K562 (cell line): Measurements from ENCODE around the gene PLK5.

ENCODE experiments used
- BRD9 ChIP-seq: fragments of 450-650 bp; IDR thresholded peaks from 2 replicates; pipeline ENCODE4 v1.6.1; 2018; ENCODE audit warnings: low read depth; ENCODE audit not compliant: partially characterized antibody
- FOXM1 ChIP-seq, 2 experiments: fragments of 450-650 bp in 1 of 2; sonication (generic) in 1 of 2; formaldehyde crosslinking in 1 of 2; IDR thresholded peaks; 2 replicates each; pipeline versions ENCODE4 v1.6.1 to v1.9.0; 2017 to 2022; ENCODE audit warnings: low read depth in 2 of 2, mild to moderate bottlenecking in 2 of 2, missing genetic modification reagents in 1 of 2, moderate library complexity in 1 of 2
- JUND ChIP-seq, 2 experiments: IDR thresholded peaks; 2 replicates in 1 of 2; 3 replicates in 1 of 2; pipeline ENCODE4 v1.6.1; 2011; ENCODE audit warnings: borderline replicate concordance in 2 of 2, low read depth in 2 of 2, low read length in 2 of 2, improper control_type of control experiment in 1 of 2, missing biosample characterization in 1 of 2, missing genetic modification characterization in 1 of 2, missing genetic modification reagents in 1 of 2
- MEIS2 ChIP-seq: fragments of 450-650 bp; IDR thresholded peaks from 2 replicates; pipeline ENCODE4 v1.6.1; 2014; ENCODE audit warnings: mild to moderate bottlenecking; ENCODE audit not compliant: partially characterized antibody
- POLR2A ChIP-seq: fragments of 450-650 bp; conservative IDR thresholded peaks from 2 replicates; pipeline ENCODE4 v1.6.1; 2016
- SMAD3 ChIP-seq: fragments of 450-650 bp; formaldehyde crosslinking; conservative IDR thresholded peaks from 2 replicates; pipeline ENCODE4 v1.4.0; 2020; ENCODE audit warnings: mild to moderate bottlenecking
- USF2 ChIP-seq: sonication (generic); formaldehyde crosslinking; IDR thresholded peaks from 2 replicates; pipeline ENCODE4 v1.5.0; 2020; ENCODE audit warnings: missing genetic modification reagents
- ZNF232 ChIP-seq: sonication (generic); formaldehyde crosslinking; IDR thresholded peaks from 2 replicates; pipeline ENCODE4 v1.8.0; 2022; ENCODE audit warnings: mild to moderate bottlenecking, missing genetic modification reagents
- ZNF431 ChIP-seq: sonication (generic); formaldehyde crosslinking; IDR thresholded peaks from 2 replicates; pipeline ENCODE4 v1.8.0; 2022; ENCODE audit warnings: mild to moderate bottlenecking, missing genetic modification reagents
- TF ChIP-seq, protein P1 (sequence below), 3 experiments: IDR thresholded peaks in 2 of 3; conservative IDR thresholded peaks in 1 of 3; 2 replicates each; pipeline ENCODE4 v1.5.1; 2011 to 2012; ENCODE audit warnings: low read length in 3 of 3, mild to moderate bottlenecking in 3 of 3, control low read depth in 2 of 3, improper control_type of control experiment in 1 of 3, inconsistent platforms in 1 of 3, low read depth in 1 of 3, mixed read lengths in 1 of 3, moderate library complexity in 1 of 3; ENCODE audit not compliant: insufficient read depth in 2 of 3
- TF ChIP-seq, protein P2 (sequence below): fragments of 450-650 bp; IDR thresholded peaks from 2 replicates; pipeline ENCODE4 v1.6.1; 2017; ENCODE audit warnings: antibody characterized with exemption

DNA sequence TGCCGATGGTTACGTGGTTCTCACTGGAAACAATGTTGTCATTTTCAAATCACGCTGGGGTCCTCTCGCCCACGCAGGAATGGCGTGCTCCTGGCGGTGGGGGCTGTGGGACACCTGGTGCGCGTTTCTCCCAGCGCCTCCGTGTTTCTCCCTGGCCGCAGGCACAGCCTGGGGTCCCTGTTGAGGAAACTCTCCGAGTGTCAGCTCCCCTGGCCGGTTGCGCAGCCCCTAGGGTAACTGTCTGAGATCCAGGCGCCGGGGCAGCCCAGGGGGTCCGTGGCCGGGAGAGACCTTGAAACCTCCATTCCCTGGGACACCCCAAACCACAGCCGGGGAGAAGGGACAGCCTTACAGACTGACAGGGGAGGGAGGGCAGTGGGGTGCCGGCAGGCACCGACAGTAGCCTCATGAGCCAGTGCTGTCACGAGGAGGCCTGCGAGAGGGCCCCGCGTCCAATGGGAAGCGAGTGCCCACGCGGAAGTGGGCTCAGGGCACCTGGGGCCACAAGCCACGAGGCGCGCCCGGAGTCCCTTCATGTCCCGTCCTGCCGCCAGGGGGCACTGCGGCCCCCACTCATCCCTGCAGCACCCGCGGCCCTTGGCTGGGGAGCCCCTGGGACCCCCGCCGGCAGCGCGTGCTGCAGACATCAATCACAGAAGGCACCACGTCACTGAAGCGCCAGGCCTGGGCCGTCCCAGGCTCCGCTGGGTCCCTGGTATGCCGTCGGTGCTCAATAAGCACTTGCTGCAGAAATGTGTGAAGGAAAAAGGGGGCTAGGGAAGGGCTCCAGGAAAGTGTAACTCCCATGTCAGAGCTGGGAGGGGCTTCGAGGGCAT lies 20.6 kb upstream of the PLK5 start:
- TF ChIP-seq SMAD3 (CRISPR knock-in tag), result no peak
- peak; percentile 73 for TF ChIP-seq MEIS2
- TF ChIP-seq USF2 (CRISPR knock-in tag), result peak; percentile 65
- TF ChIP-seq ZNF232 (CRISPR knock-in tag), result no peak
- TF ChIP-seq BRD9, result peak; percentile 70
- TF ChIP-seq ZNF431 (CRISPR knock-in tag), result peak; percentile 28; the same call in 1 of the 2 replicates
- no peak for TF ChIP-seq JUND (IDR thresholded peaks at IDR 0.05; ENCODE audit: borderline replicate concordance, low read depth, low read length)
- TF ChIP-seq JUND (tag; IDR thresholded peaks at IDR 0.05; ENCODE audit: borderline replicate concordance, low read depth, low read length), result no peak; the same call in 2 of the 3 replicates
- peak; percentile 68 for TF ChIP-seq POLR2A
- TF ChIP-seq, protein P1, sequence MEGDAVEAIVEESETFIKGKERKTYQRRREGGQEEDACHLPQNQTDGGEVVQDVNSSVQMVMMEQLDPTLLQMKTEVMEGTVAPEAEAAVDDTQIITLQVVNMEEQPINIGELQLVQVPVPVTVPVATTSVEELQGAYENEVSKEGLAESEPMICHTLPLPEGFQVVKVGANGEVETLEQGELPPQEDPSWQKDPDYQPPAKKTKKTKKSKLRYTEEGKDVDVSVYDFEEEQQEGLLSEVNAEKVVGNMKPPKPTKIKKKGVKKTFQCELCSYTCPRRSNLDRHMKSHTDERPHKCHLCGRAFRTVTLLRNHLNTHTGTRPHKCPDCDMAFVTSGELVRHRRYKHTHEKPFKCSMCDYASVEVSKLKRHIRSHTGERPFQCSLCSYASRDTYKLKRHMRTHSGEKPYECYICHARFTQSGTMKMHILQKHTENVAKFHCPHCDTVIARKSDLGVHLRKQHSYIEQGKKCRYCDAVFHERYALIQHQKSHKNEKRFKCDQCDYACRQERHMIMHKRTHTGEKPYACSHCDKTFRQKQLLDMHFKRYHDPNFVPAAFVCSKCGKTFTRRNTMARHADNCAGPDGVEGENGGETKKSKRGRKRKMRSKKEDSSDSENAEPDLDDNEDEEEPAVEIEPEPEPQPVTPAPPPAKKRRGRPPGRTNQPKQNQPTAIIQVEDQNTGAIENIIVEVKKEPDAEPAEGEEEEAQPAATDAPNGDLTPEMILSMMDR (IDR thresholded peaks at IDR 0.05 in 2 of 3, conservative IDR thresholded peaks at IDR 0.05 in 1 of 3; ENCODE audit: insufficient read depth in 2 of 3, low read depth in 1 of 3, low read length in 3 of 3), result peak; percentile 76 to 96 (median 81)
- TF ChIP-seq, protein P2, sequence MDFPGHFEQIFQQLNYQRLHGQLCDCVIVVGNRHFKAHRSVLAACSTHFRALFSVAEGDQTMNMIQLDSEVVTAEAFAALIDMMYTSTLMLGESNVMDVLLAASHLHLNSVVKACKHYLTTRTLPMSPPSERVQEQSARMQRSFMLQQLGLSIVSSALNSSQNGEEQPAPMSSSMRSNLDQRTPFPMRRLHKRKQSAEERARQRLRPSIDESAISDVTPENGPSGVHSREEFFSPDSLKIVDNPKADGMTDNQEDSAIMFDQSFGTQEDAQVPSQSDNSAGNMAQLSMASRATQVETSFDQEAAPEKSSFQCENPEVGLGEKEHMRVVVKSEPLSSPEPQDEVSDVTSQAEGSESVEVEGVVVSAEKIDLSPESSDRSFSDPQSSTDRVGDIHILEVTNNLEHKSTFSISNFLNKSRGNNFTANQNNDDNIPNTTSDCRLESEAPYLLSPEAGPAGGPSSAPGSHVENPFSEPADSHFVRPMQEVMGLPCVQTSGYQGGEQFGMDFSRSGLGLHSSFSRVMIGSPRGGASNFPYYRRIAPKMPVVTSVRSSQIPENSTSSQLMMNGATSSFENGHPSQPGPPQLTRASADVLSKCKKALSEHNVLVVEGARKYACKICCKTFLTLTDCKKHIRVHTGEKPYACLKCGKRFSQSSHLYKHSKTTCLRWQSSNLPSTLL, result no peak
- 0 out of 2 replicates have a peak, but pooled peaks have one; percentile 9 for TF ChIP-seq FOXM1 (IDR thresholded peaks at IDR 0.05; ENCODE audit: low read depth)
- no peak; the same call in 1 of the 2 replicates for TF ChIP-seq FOXM1 (CRISPR knock-in tag; IDR thresholded peaks at IDR 0.05; ENCODE audit: low read depth)
